Gastroesophageal sphincter (tissue), 4 donors: ENCODE measurements around the gene HEY2. TPM values are rescaled to one million over a fixed set of nuclear protein-coding genes. Genes with fewer than 3 reads are reported as not detected.
A peak's percentile ranks its signal among the peaks of the same experiment; 100 is the strongest.
"Not testable (repeated sequence)": the region's sequence is repeated elsewhere in the genome, so short reads cannot be mapped to it uniquely, and the experiment has no call there.

Experiments used
- ATAC-seq: fragments of 150-250 bp; one replicate; pipeline ENCODE4 v1.9.1; 2016; ENCODE audit warnings: mild to moderate bottlenecking, moderate library complexity
- H3K27ac ChIP-seq, 4 donors: fragments of 200-600 bp; sonication (generic) in 3 of 4; 1 replicate in 3 of 4; 2 replicates in 1 of 4; pipeline ENCODE4 v1.5.1; 2016 to 2019
- H3K27me3 ChIP-seq: fragments of 200-600 bp; sonication (generic); one replicate; pipeline ENCODE4 v1.5.1; 2019
- H3K36me3 ChIP-seq, 2 donors: fragments of 200-600 bp; sonication (generic); one replicate each; pipeline ENCODE4 v1.5.1; 2019; ENCODE audit warnings: control low read depth in 1 of 2
- H3K4me1 ChIP-seq, 3 donors: fragments of 200-600 bp; sonication (generic); 1 replicate in 2 of 3; 2 replicates in 1 of 3; pipeline ENCODE4 v1.5.1; 2016 to 2019; ENCODE audit warnings: control low read depth in 2 of 3
- H3K4me3 ChIP-seq, 2 donors: fragments of 200-600 bp; sonication (generic); one replicate each; pipeline ENCODE4 v1.5.1; 2019; ENCODE audit warnings: mild to moderate bottlenecking in 1 of 2, moderate library complexity in 1 of 2
- H3K9me3 ChIP-seq, 3 donors: fragments of 200-600 bp; sonication (generic); one replicate each; pipeline ENCODE4 v1.5.1; 2017 to 2019; ENCODE audit warnings: control low read depth in 2 of 3
- CTCF ChIP-seq, 4 experiments: fragments of 200-600 bp in 2 of 4; fragments of 450-650 bp in 2 of 4; sonication (generic) in 1 of 4; IDR thresholded peaks; one replicate each; pipeline ENCODE4 v1.5.1; 2017 to 2019; ENCODE audit warnings: antibody characterized with exemption in 4 of 4, mild to moderate bottlenecking in 2 of 4, moderate library complexity in 2 of 4
- EP300 ChIP-seq: sonication (generic); formaldehyde crosslinking; IDR thresholded peaks from one replicate; pipeline ENCODE4 v1.6.1; 2017; ENCODE audit warnings: antibody characterized with exemption, mild to moderate bottlenecking
- POLR2A ChIP-seq, 2 donors: fragments of 450-650 bp; IDR thresholded peaks; one replicate each; pipeline ENCODE4 v1.6.1; 2017; ENCODE audit warnings: antibody characterized with exemption in 2 of 2, mild to moderate bottlenecking in 2 of 2, moderate library complexity in 1 of 2
- POLR2AphosphoS5 ChIP-seq: sonication (generic); formaldehyde crosslinking; IDR thresholded peaks from one replicate; pipeline ENCODE4 v1.6.1; 2017; ENCODE audit warnings: antibody characterized with exemption
- WGBS, 2 donors: methylation state at CpG; one replicate each; pipeline ENCODE4 v1.1.5; 2018; ENCODE audit warnings: low coverage in 1 of 2; 5-methylcytosine and 5-hydroxymethylcytosine counted together
- total RNA-seq, 4 donors: library from RNA; depleted of rRNA; stranded (reverse); fragments of >200 nt; gene quantifications; one replicate each; pipeline ENCODE4 v1.1.0, GENCODE V29; 2016

The HEY2 gene
- total RNA-seq: 1 to 10 TPM; 1.1 to 2.3 (median 2.1) TPM

- no peaks in the 10 kb centered on the region for H3K36me3 ChIP-seq
- H3K4me1 ChIP-seq: peaks cover 0 to 38% (median 7%) of the 10 kb centered on the region in 3 donors
- peak within 1 kb of the TSS; percentile 52 to 72 for H3K4me3 ChIP-seq
- TF ChIP-seq EP300 (no peak), CTCF (IDR thresholded peaks at IDR 0.05) (peak in 3 of 4 experiments; percentile 38 to 61 (median 45)), POLR2A (IDR thresholded peaks at IDR 0.05) (peak; percentile 43 to 62), POLR2AphosphoS5 (peak; percentile 47)
- H3K27ac ChIP-seq: peak within 1 kb of the TSS; percentile 25 to 94 (median 82)
- ATAC-seq: peak; percentile 95
- no peaks in the 10 kb centered on the region for H3K9me3 ChIP-seq
- H3K27me3 ChIP-seq: peaks cover 84% of the 10 kb centered on the region
- 1% methylated on average over 14 of the region's 95 CpGs; no CpG with 5 or more reads in 1 of the 2 donors for WGBS, 2 donors
Observed at GRCh38 chr6:125749173-125749864, at the start of gene HEY2. TSS of gene HEY2 (plus strand) at chr6:125749632. CDS start at chr6:125749777, 145 bp downstream.

DNA sequence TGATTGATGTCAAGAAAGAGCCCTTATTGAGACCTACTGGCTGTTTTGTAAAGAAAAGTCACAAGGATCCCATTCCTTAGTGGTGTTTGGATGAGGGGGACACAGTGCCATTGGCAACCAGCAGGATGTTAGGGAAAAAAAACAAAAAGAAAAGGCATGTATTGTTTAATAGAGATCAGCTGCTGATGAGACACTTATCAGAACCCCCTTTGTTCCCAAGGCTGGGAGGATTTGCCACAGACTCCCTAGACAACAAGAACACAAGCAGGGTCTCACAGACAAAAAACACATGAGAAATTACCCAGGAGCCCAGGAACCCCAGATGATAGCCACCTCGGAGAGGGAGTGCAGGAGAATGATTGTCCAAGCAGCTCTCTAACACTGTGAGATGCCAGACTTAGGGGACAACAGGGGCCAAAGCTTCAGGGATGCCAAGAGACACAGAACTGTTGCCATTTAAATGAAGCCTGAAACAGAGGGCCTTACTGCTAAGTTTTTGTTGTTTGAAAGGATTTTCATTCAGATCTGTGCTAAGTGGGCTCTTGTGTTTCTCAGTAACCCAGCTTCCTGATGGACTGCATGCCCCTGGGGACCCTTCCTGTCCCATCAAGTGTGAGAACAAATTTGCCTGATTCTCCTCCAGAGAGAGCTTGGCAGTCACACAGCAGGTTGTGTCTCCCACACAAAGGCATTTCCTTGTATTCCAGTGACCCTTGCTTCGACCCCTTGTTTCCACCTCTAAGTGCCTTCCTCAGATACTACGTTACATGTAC is 48.7 kb upstream of the HEY2 start:
- TF ChIP-seq EP300: no peak
- no peak for TF ChIP-seq POLR2A (IDR thresholded peaks at IDR 0.05)
- TF ChIP-seq POLR2AphosphoS5: no peak
- TF ChIP-seq CTCF (IDR thresholded peaks at IDR 0.05): no peak
- Histone ChIP-seq H3K4me3 (no peak overlapping the region), H3K36me3 (no peaks in the 10 kb centered on the region), H3K27ac (no peak overlapping the region), H3K27me3 (no peaks in the 10 kb centered on the region), H3K4me1 (peaks cover 0 to 4% (median 0%) of the 10 kb centered on the region in 3 donors), H3K9me3 (no peaks in the 10 kb centered on the region)
- no peak for ATAC-seq
- WGBS, 2 donors: 68 to 84% methylated on average over 2 to 3 of the region's 3 CpGs

GRCh38 chr6:125701354-125701668 is 48.1 kb upstream of the HEY2 start:
- 83% methylated on average over 1 of the region's 1 CpG; no CpG with 5 or more reads in 1 of the 2 donors for WGBS, 2 donors

DNA sequence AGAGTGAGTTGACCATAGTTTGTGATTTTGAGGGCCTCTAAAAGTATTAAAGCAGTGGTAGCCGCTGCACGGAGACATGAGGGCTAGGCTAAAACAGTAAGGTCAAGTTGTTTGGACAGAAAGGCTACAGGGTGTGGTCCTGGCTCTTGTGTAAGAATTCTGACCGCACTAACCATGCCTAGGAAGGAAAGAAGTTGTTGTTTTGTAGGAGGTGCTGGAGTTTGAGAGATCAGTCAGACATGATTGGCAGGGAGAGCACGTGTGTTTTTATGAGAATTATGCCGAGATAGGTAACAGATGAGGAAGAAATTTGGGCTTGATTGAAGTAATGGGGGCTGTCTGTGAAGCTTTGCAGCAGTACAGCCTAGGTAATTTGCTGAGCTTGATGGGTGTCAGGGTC is 45.5 kb upstream of the HEY2 start:
- H3K4me3 ChIP-seq, H3K27me3 ChIP-seq, H3K4me1 ChIP-seq, H3K9me3 ChIP-seq, H3K27ac ChIP-seq, H3K36me3 ChIP-seq, ATAC-seq: not testable (repeated sequence)
- 88% methylated on average over 2 of the region's 5 CpGs; no CpG with 5 or more reads in 1 of the 2 donors for WGBS, 2 donors

More at GRCh38 chr6:125701354-125701668, 48.1 kb upstream of the HEY2 start:
- peaks cover 0 to 4% (median 0%) of the 10 kb centered on the region in 3 donors for H3K4me1 ChIP-seq
- TF ChIP-seq CTCF (IDR thresholded peaks at IDR 0.05) (no peak), EP300 (no peak)
- no peaks in the 10 kb centered on the region for H3K27me3 ChIP-seq
- no peak overlapping the region for H3K27ac ChIP-seq
- no peak overlapping the region for H3K4me3 ChIP-seq
- H3K9me3 ChIP-seq: no peaks in the 10 kb centered on the region
- no peak for ATAC-seq
- no peaks in the 10 kb centered on the region for H3K36me3 ChIP-seq

DNA sequence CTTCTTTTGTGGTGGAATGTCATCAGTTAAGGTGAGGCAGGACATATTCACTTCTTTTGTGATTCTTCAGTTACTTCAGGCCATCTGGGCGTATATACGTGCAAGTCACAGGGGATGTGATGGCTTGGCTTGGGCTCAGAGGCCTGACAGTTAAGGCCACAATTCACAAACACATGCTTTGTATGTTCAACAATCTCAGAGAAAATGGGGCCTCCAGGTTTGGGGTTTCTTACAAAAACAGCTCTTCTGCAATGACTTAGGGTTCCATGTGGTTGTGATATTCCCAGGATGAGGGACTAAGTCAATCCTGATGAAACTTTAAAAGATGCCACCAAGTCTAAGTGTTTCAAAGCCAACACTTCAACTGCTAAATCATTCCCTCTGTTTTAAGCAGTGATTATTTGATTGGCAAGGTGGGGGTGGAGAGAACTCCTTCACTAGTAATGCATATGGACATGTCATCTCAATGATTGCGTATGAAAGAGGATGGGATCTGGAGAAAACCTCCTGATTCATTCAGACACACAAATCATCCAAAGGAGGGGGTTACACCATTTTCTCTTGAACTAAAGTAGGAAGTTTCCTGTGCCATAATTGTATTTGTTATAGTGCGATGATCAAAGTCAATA is 41.7 kb upstream of the HEY2 start:
- WGBS, 2 donors: 47 to 50% methylated on average over 2 of the region's 4 CpGs
- Histone ChIP-seq H3K36me3 (no peaks in the 10 kb centered on the region), H3K27ac (no peak overlapping the region), H3K4me1 (no peaks in the 10 kb centered on the region), H3K9me3 (peaks cover 0 to 18% (median 0%) of the 10 kb centered on the region in 3 donors), H3K4me3 (no peak overlapping the region), H3K27me3 (no peaks in the 10 kb centered on the region)
- ATAC-seq: no peak
- TF ChIP-seq CTCF (IDR thresholded peaks at IDR 0.05): no peak
- no peak for TF ChIP-seq EP300
- TF ChIP-seq POLR2AphosphoS5: no peak
- no peak for TF ChIP-seq POLR2A (IDR thresholded peaks at IDR 0.05)
